Measurements from ENCODE around the gene EPHB1.
A peak's percentile ranks its signal among the peaks of the same experiment; 100 is the strongest.

Gene EPHB1

GRCh38 chr3:134864636-134865035 is 69.6 kb downstream of the EPHB1 start:
- no peak overlapping the region for H2BK120ac ChIP-seq (ENCODE audit: low read depth, low read length)
- no peak overlapping the region for H3K14ac ChIP-seq (ENCODE audit: low read length in 2 of 2)
- peaks cover 2% of the 10 kb centered on the region for H3K4me1 ChIP-seq (ENCODE audit: control insufficient read depth, insufficient read depth, low read depth, low read length)
- H3K36me3 ChIP-seq (ENCODE audit: control insufficient read depth in 1 of 2, insufficient read depth in 2 of 2, low read depth in 1 of 2, low read length in 2 of 2), result no peaks in the 10 kb centered on the region
- peaks cover 5% of the 10 kb centered on the region for H3K79me1 ChIP-seq (replicated peaks; ENCODE audit: low read length, poor library complexity, severe bottlenecking)
- no peaks in the 10 kb centered on the region for H3K9me3 ChIP-seq (ENCODE audit: control insufficient read depth, low read length)
- DNase-seq, result no peak
- H4K91ac ChIP-seq (ENCODE audit: low read length), result no peak overlapping the region
- no peak overlapping the region for H2AFZ ChIP-seq (ENCODE audit: low read depth, low read length)
- H2AK5ac ChIP-seq (ENCODE audit: low read length, severe bottlenecking), result no peak overlapping the region
- H2BK5ac ChIP-seq (ENCODE audit: low read depth, low read length, poor library complexity, severe bottlenecking), result no peak overlapping the region
- H2BK12ac ChIP-seq (ENCODE audit: low read length in 2 of 2), result no peak overlapping the region
- peaks cover 0 to 5% of the 10 kb centered on the region in 2 experiments for H3K27me3 ChIP-seq (ENCODE audit: control insufficient read depth in 1 of 2, insufficient read depth in 1 of 2, low read length in 2 of 2)
- H4K8ac ChIP-seq (ENCODE audit: low read length), result no peak overlapping the region
- 58% methylated on average over 5 of the region's 5 CpGs for WGBS
- no peak overlapping the region for H3K23ac ChIP-seq (ENCODE audit: low read length in 2 of 2)
- H3K4me3 ChIP-seq (ENCODE audit: insufficient read depth in 1 of 2, low read depth in 1 of 2, low read length in 2 of 2), result no peak overlapping the region
- no peak overlapping the region for H2BK15ac ChIP-seq (ENCODE audit: low read depth, poor library complexity, severe bottlenecking)
- peak overlapping the region; percentile 28 for H3K9ac ChIP-seq (ENCODE audit: low read length)
- no peak overlapping the region for H3K4me2 ChIP-seq (ENCODE audit: low read length, poor library complexity, severe bottlenecking)
- H3K4ac ChIP-seq (ENCODE audit: low read depth in 1 of 2, low read length in 2 of 2), result no peak overlapping the region
- no peak overlapping the region for H3K27ac ChIP-seq (ENCODE audit: low read length, poor library complexity, severe bottlenecking)
- no peak overlapping the region for H3K18ac ChIP-seq (ENCODE audit: low read depth in 1 of 2, low read length in 2 of 2)

- Histone ChIP-seq H3K18ac (ENCODE audit: low read depth in 1 of 2, low read length in 2 of 2) (no peak overlapping the region), H2AK5ac (ENCODE audit: low read length, severe bottlenecking) (no peak overlapping the region), H3K36me3 (ENCODE audit: control insufficient read depth in 1 of 2, insufficient read depth in 2 of 2, low read depth in 1 of 2, low read length in 2 of 2) (no peaks in the 10 kb centered on the region), H4K8ac (ENCODE audit: low read length) (no peak overlapping the region), H3K79me1 (replicated peaks; ENCODE audit: low read length, poor library complexity, severe bottlenecking) (peaks cover 8% of the 10 kb centered on the region), H3K27ac (ENCODE audit: low read length, poor library complexity, severe bottlenecking) (no peak overlapping the region), H2BK12ac (ENCODE audit: low read length in 2 of 2) (no peak overlapping the region), H2BK15ac (ENCODE audit: low read depth, poor library complexity, severe bottlenecking) (no peak overlapping the region), H2AFZ (ENCODE audit: low read depth, low read length) (no peak overlapping the region), H3K27me3 (ENCODE audit: control insufficient read depth in 1 of 2, insufficient read depth in 1 of 2, low read length in 2 of 2) (peaks cover 0 to 5% of the 10 kb centered on the region in 2 experiments), H2BK120ac (ENCODE audit: low read depth, low read length) (no peak overlapping the region), H3K9me3 (ENCODE audit: control insufficient read depth, low read length) (no peaks in the 10 kb centered on the region), H3K9ac (ENCODE audit: low read length) (no peak overlapping the region), H3K14ac (ENCODE audit: low read length in 2 of 2) (no peak overlapping the region), H4K91ac (ENCODE audit: low read length) (no peak overlapping the region), H2BK5ac (ENCODE audit: low read depth, low read length, poor library complexity, severe bottlenecking) (no peak overlapping the region), H3K23ac (ENCODE audit: low read length in 2 of 2) (no peak overlapping the region), H3K4ac (ENCODE audit: low read depth in 1 of 2, low read length in 2 of 2) (no peak overlapping the region), H3K4me3 (ENCODE audit: insufficient read depth in 1 of 2, low read depth in 1 of 2, low read length in 2 of 2) (no peak overlapping the region), H3K4me2 (ENCODE audit: low read length, poor library complexity, severe bottlenecking) (no peak overlapping the region), H3K4me1 (ENCODE audit: control insufficient read depth, insufficient read depth, low read depth, low read length) (peaks cover 2% of the 10 kb centered on the region)
- no peak for DNase-seq
- 88% methylated on average over 1 of the region's 1 CpG for WGBS
Observed at GRCh38 chr3:134867277-134867676, 72.2 kb downstream of the EPHB1 start.

GRCh38 chr3:134869153-134869726 is 74.2 kb downstream of the EPHB1 start:
- Histone ChIP-seq H2BK15ac (ENCODE audit: low read depth, poor library complexity, severe bottlenecking) (no peak overlapping the region), H3K27me3 (ENCODE audit: control insufficient read depth in 1 of 2, insufficient read depth in 1 of 2, low read length in 2 of 2) (peaks cover 0 to 5% of the 10 kb centered on the region in 2 experiments), H4K91ac (ENCODE audit: low read length) (no peak overlapping the region), H4K8ac (ENCODE audit: low read length) (no peak overlapping the region), H3K4ac (ENCODE audit: low read depth in 1 of 2, low read length in 2 of 2) (no peak overlapping the region), H3K27ac (ENCODE audit: low read length, poor library complexity, severe bottlenecking) (no peak overlapping the region), H3K4me1 (ENCODE audit: control insufficient read depth, insufficient read depth, low read depth, low read length) (peaks cover 2% of the 10 kb centered on the region), H2AK5ac (ENCODE audit: low read length, severe bottlenecking) (no peak overlapping the region), H3K14ac (ENCODE audit: low read length in 2 of 2) (no peak overlapping the region), H2BK12ac (ENCODE audit: low read length in 2 of 2) (no peak overlapping the region), H3K9ac (ENCODE audit: low read length) (no peak overlapping the region), H3K23ac (ENCODE audit: low read length in 2 of 2) (no peak overlapping the region), H2BK5ac (ENCODE audit: low read depth, low read length, poor library complexity, severe bottlenecking) (no peak overlapping the region), H3K4me3 (ENCODE audit: insufficient read depth in 1 of 2, low read depth in 1 of 2, low read length in 2 of 2) (no peak overlapping the region), H3K4me2 (ENCODE audit: low read length, poor library complexity, severe bottlenecking) (no peak overlapping the region), H3K18ac (ENCODE audit: low read depth in 1 of 2, low read length in 2 of 2) (no peak overlapping the region), H3K79me1 (replicated peaks; ENCODE audit: low read length, poor library complexity, severe bottlenecking) (peaks cover 5% of the 10 kb centered on the region), H2BK120ac (ENCODE audit: low read depth, low read length) (no peak overlapping the region), H3K9me3 (ENCODE audit: control insufficient read depth, low read length) (no peaks in the 10 kb centered on the region), H3K36me3 (ENCODE audit: control insufficient read depth in 1 of 2, insufficient read depth in 2 of 2, low read depth in 1 of 2, low read length in 2 of 2) (no peaks in the 10 kb centered on the region), H2AFZ (ENCODE audit: low read depth, low read length) (no peak overlapping the region)
- no peak for DNase-seq
- 85% methylated on average over 2 of the region's 4 CpGs for WGBS

- Histone ChIP-seq H3K9me3 (ENCODE audit: control insufficient read depth, low read length) (no peaks in the 10 kb centered on the region), H4K8ac (ENCODE audit: low read length) (no peak overlapping the region), H3K4me1 (ENCODE audit: control insufficient read depth, insufficient read depth, low read depth, low read length) (peaks cover 8% of the 10 kb centered on the region), H3K27ac (ENCODE audit: low read length, poor library complexity, severe bottlenecking) (no peak overlapping the region), H3K4ac (ENCODE audit: low read depth in 1 of 2, low read length in 2 of 2) (no peak overlapping the region), H3K79me1 (replicated peaks; ENCODE audit: low read length, poor library complexity, severe bottlenecking) (peaks cover 3% of the 10 kb centered on the region), H3K23ac (ENCODE audit: low read length in 2 of 2) (no peak overlapping the region), H2BK120ac (ENCODE audit: low read depth, low read length) (no peak overlapping the region), H2BK12ac (ENCODE audit: low read length in 2 of 2) (no peak overlapping the region), H3K36me3 (ENCODE audit: control insufficient read depth in 1 of 2, insufficient read depth in 2 of 2, low read depth in 1 of 2, low read length in 2 of 2) (no peaks in the 10 kb centered on the region), H3K9ac (ENCODE audit: low read length) (no peak overlapping the region), H2AK5ac (ENCODE audit: low read length, severe bottlenecking) (no peak overlapping the region), H3K4me3 (ENCODE audit: insufficient read depth in 1 of 2, low read depth in 1 of 2, low read length in 2 of 2) (no peak overlapping the region), H3K27me3 (ENCODE audit: control insufficient read depth in 1 of 2, insufficient read depth in 1 of 2, low read length in 2 of 2) (no peaks in the 10 kb centered on the region), H4K91ac (ENCODE audit: low read length) (no peak overlapping the region), H2AFZ (ENCODE audit: low read depth, low read length) (no peak overlapping the region), H2BK5ac (ENCODE audit: low read depth, low read length, poor library complexity, severe bottlenecking) (no peak overlapping the region), H3K4me2 (ENCODE audit: low read length, poor library complexity, severe bottlenecking) (no peak overlapping the region), H3K18ac (ENCODE audit: low read depth in 1 of 2, low read length in 2 of 2) (no peak overlapping the region), H2BK15ac (ENCODE audit: low read depth, poor library complexity, severe bottlenecking) (no peak overlapping the region), H3K14ac (ENCODE audit: low read length in 2 of 2) (no peak overlapping the region)
- no peak for DNase-seq
- WGBS, result 100% methylated on average over 1 of the region's 1 CpG
Observed at GRCh38 chr3:134871818-134872217, 76.8 kb downstream of the EPHB1 start.
